NCI-H1092 (cell line): Measurements from ENCODE around the gene NMD3.
"Not testable (repeated sequence)": the region's sequence is repeated elsewhere in the genome, so short reads cannot be mapped to it uniquely, and the experiment has no call there.

ENCODE experiments used
- DNase-seq: peaks from one replicate; lab custom pipeline; 2025; lab: John Stamatoyannopoulos, UW

The NMD3 gene

GRCh38 chr3:161231861-161232260 is 10.8 kb downstream of the NMD3 start:
- DNase-seq, result no peak

GRCh38 chr3:161233557-161233956 is 12.4 kb downstream of the NMD3 start:
- no peak for DNase-seq

- DNase-seq, result no peak
Measured at GRCh38 chr3:161236240-161236639, 15.1 kb downstream of the NMD3 start.

GRCh38 chr3:161239700-161240099 is 18.6 kb downstream of the NMD3 start:
- DNase-seq, result no peak

- DNase-seq, result no peak
Measured at GRCh38 chr3:161244538-161244937, 23.4 kb downstream of the NMD3 start.

- no peak for DNase-seq
Measured at GRCh38 chr3:161247049-161247448, 25.9 kb downstream of the NMD3 start.

GRCh38 chr3:161250116-161250515 is 29.0 kb downstream of the NMD3 start:
- no peak for DNase-seq

GRCh38 chr3:161251716-161252115 is 30.6 kb downstream of the NMD3 start:
- DNase-seq, result no peak

- DNase-seq, result no peak
Measured at GRCh38 chr3:161252143-161252542, 31.0 kb downstream of the NMD3 start.

- DNase-seq, result no peak
Measured at GRCh38 chr3:161253711-161254110, 32.6 kb downstream of the NMD3 start.

GRCh38 chr3:161254861-161255260 is 33.8 kb downstream of the NMD3 start:
- no peak for DNase-seq

GRCh38 chr3:161263057-161263456 is 41.9 kb downstream of the NMD3 start:
- no peak for DNase-seq

GRCh38 chr3:161264852-161265251 is 43.7 kb downstream of the NMD3 start:
- no peak for DNase-seq

- DNase-seq, result no peak
Measured at GRCh38 chr3:161265916-161266571, 44.9 kb downstream of the NMD3 start.

GRCh38 chr3:161266731-161267150 is 45.6 kb downstream of the NMD3 start:
- DNase-seq, result no peak

GRCh38 chr3:161267646-161268045 is 46.5 kb downstream of the NMD3 start:
- DNase-seq, result no peak

GRCh38 chr3:161268601-161269000 is 47.5 kb downstream of the NMD3 start:
- no peak for DNase-seq

- no peak for DNase-seq
Measured at GRCh38 chr3:161270991-161271390, 49.9 kb downstream of the NMD3 start.

- DNase-seq, result no peak
Measured at GRCh38 chr3:161271646-161272045, 50.5 kb downstream of the NMD3 start.

- no peak for DNase-seq
Measured at GRCh38 chr3:161272524-161272923, 51.4 kb downstream of the NMD3 start.

GRCh38 chr3:161273589-161274218 is 52.6 kb downstream of the NMD3 start:
- DNase-seq, result no peak

GRCh38 chr3:161274691-161275298 is 53.7 kb downstream of the NMD3 start:
- DNase-seq, result no peak

- DNase-seq, result no peak
Measured at GRCh38 chr3:161275919-161276318, 54.8 kb downstream of the NMD3 start.

GRCh38 chr3:161282387-161282786 is 61.3 kb downstream of the NMD3 start:
- not testable (repeated sequence) for DNase-seq
